ENCODE data around the gene RIMBP2. TPM values are rescaled to one million over a fixed set of nuclear protein-coding genes. Genes with fewer than 3 reads are reported as not detected.

RIMBP2 gene
- total RNA-seq, 1 experiment from 2014 or later: 0.95 TPM

DNA sequence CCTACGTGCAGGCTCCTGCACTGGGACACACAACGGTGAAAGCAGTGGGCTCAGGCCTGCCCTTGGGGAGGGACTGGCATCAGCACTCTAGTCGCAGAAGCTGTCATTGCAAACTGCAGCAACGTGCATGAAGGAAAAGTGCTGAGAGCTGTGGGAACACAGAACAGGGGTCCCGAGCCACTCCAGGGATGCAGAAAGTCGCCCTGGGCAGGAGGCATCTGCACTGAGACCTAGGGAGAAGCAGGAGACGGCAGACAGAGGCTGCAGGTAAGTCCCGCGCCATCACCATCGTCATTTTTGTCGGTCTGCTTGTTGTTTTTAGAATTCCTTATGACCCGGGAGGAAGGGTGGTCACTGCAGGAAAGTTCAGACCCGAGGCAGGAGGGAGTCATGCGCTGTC lies 21.6 kb upstream of the RIMBP2 start:
- Histone ChIP-seq H3K4me3 (ENCODE audit: low read depth, low read length, poor library complexity, severe bottlenecking) (no peak overlapping the region), H3K4me1 (ENCODE audit: insufficient read depth, low read length, poor library complexity, severe bottlenecking) (no peaks in the 10 kb centered on the region), H3K36me3 (ENCODE audit: insufficient read depth, low read length, poor library complexity, severe bottlenecking) (no peaks in the 10 kb centered on the region), H3K27ac (ENCODE audit: low read depth, low read length, poor library complexity, severe bottlenecking) (no peak overlapping the region), H3K27me3 (replicated peaks; ENCODE audit: insufficient read depth, low read depth, low read length, poor library complexity) (peaks cover 50% of the 10 kb centered on the region), H3K9me3 (ENCODE audit: low read depth, low read length, poor library complexity, severe bottlenecking) (no peaks in the 10 kb centered on the region)
- no peak for DNase-seq (ENCODE audit: low spot score)
- TF ChIP-seq, protein P1, sequence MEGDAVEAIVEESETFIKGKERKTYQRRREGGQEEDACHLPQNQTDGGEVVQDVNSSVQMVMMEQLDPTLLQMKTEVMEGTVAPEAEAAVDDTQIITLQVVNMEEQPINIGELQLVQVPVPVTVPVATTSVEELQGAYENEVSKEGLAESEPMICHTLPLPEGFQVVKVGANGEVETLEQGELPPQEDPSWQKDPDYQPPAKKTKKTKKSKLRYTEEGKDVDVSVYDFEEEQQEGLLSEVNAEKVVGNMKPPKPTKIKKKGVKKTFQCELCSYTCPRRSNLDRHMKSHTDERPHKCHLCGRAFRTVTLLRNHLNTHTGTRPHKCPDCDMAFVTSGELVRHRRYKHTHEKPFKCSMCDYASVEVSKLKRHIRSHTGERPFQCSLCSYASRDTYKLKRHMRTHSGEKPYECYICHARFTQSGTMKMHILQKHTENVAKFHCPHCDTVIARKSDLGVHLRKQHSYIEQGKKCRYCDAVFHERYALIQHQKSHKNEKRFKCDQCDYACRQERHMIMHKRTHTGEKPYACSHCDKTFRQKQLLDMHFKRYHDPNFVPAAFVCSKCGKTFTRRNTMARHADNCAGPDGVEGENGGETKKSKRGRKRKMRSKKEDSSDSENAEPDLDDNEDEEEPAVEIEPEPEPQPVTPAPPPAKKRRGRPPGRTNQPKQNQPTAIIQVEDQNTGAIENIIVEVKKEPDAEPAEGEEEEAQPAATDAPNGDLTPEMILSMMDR (conservative IDR thresholded peaks at IDR 0.05; ENCODE audit: low read depth, low read length): no peak
- CTCF ChIA-PET: no interaction called here
- intact Hi-C loops (cut with micrococcal nuclease; ENCODE audit: unreplicated experiment): no loop called here
- POLR2A ChIA-PET (ENCODE audit: low non-redundant PET): no interaction called here
- no TSS peak for BruUV-seq (replicated peaks)

DNA sequence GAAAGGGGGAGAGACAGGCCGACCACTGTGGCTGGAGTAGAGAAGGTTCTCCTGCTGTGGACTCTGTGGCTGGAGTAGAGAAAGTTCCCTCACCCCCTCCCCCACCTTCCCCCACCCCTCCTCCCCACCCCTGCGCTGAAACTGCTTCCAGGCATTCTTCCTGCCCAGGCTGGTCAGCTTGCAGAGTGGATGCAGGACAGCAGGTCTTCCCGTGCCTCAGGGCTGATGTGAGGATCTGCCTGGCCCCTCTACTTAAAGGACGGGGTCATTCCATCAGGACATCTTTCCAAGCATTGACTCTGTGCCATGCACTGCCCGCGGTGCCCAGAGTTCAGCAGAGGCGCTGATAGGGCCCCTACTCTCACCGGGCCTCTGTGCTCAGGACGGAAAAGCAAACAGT lies 13.2 kb upstream of the RIMBP2 start:
- H3K27me3 ChIP-seq (replicated peaks; ENCODE audit: insufficient read depth, low read depth, low read length, poor library complexity): peaks cover 5% of the 10 kb centered on the region
- BruUV-seq (replicated peaks): no TSS peak
- H3K36me3 ChIP-seq (ENCODE audit: insufficient read depth, low read length, poor library complexity, severe bottlenecking): no peaks in the 10 kb centered on the region
- H3K27ac ChIP-seq (ENCODE audit: low read depth, low read length, poor library complexity, severe bottlenecking): no peak overlapping the region
- ChIA-PET POLR2A (ENCODE audit: low non-redundant PET) (no interaction called here), CTCF (no interaction called here)
- H3K4me3 ChIP-seq (ENCODE audit: low read depth, low read length, poor library complexity, severe bottlenecking): no peak overlapping the region
- TF ChIP-seq EZH2 (IDR thresholded peaks at IDR 0.05; ENCODE audit: borderline replicate concordance, low read depth, low read length, poor library complexity, severe bottlenecking): no peak
- TF ChIP-seq, protein P1 (conservative IDR thresholded peaks at IDR 0.05; ENCODE audit: low read depth, low read length): no peak
- no peak for DNase-seq (ENCODE audit: low spot score)
- H3K4me1 ChIP-seq (ENCODE audit: insufficient read depth, low read length, poor library complexity, severe bottlenecking): no peaks in the 10 kb centered on the region
- intact Hi-C loops (cut with micrococcal nuclease; ENCODE audit: unreplicated experiment): no loop called here
- no peaks in the 10 kb centered on the region for H3K9me3 ChIP-seq (ENCODE audit: low read depth, low read length, poor library complexity, severe bottlenecking)

DNA sequence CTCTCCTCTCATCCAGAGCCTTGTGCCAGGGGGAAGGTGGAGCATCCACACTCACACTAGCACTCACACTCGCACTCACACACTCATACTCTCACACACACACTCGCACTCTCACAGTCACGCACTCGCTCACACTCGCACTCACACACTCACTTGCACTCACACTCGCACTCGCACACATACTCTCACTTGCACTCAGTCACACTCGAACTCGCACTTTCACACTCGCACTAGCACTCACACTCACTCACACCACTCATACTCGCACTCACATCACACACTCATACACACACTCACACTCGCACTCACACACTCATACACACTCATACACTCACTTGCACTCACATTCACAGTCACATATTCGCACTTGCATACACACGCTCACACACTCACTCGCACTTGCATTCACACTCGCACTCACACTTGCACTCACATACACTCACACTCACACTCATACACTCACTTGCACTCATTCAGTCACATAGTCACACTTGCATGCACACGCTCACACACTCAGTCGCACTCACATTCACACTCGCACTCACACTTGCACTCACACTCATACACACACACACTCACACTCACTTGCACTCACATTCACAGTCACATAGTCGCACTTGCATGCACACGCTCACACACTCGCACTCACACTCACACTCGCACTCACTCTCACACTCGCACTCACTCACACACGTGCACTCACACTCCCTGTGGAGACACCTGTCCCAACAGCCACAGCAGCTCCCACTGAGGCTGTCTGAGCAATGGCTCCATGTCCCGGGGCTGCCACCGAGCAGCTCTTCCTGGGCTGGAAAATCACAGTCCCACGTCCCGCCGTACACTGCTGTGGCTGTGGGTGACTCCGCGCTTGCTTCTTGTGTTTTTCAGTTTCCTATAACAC lies 12.3 kb upstream of the RIMBP2 start:
- POLR2A ChIA-PET (ENCODE audit: low non-redundant PET): no interaction called here
- Histone ChIP-seq H3K4me1 (ENCODE audit: insufficient read depth, low read length, poor library complexity, severe bottlenecking) (no peaks in the 10 kb centered on the region), H3K27ac (ENCODE audit: low read depth, low read length, poor library complexity, severe bottlenecking) (no peak overlapping the region), H3K9me3 (ENCODE audit: low read depth, low read length, poor library complexity, severe bottlenecking) (no peaks in the 10 kb centered on the region), H3K4me3 (ENCODE audit: low read depth, low read length, poor library complexity, severe bottlenecking) (no peak overlapping the region), H3K36me3 (ENCODE audit: insufficient read depth, low read length, poor library complexity, severe bottlenecking) (no peaks in the 10 kb centered on the region), H3K27me3 (replicated peaks; ENCODE audit: insufficient read depth, low read depth, low read length, poor library complexity) (no peaks in the 10 kb centered on the region)
- CTCF ChIA-PET: no interaction called here
- DNase-seq (ENCODE audit: low spot score): no peak
- intact Hi-C loops (cut with micrococcal nuclease; ENCODE audit: unreplicated experiment): no loop called here
- no TSS peak for BruUV-seq (replicated peaks)
- no peak for TF ChIP-seq EZH2 (IDR thresholded peaks at IDR 0.05; ENCODE audit: borderline replicate concordance, low read depth, low read length, poor library complexity, severe bottlenecking)
- TF ChIP-seq, protein P1 (conservative IDR thresholded peaks at IDR 0.05; ENCODE audit: low read depth, low read length): no peak
